ENCODE results near the gene CNTN4.

The CNTN4 gene

DNA sequence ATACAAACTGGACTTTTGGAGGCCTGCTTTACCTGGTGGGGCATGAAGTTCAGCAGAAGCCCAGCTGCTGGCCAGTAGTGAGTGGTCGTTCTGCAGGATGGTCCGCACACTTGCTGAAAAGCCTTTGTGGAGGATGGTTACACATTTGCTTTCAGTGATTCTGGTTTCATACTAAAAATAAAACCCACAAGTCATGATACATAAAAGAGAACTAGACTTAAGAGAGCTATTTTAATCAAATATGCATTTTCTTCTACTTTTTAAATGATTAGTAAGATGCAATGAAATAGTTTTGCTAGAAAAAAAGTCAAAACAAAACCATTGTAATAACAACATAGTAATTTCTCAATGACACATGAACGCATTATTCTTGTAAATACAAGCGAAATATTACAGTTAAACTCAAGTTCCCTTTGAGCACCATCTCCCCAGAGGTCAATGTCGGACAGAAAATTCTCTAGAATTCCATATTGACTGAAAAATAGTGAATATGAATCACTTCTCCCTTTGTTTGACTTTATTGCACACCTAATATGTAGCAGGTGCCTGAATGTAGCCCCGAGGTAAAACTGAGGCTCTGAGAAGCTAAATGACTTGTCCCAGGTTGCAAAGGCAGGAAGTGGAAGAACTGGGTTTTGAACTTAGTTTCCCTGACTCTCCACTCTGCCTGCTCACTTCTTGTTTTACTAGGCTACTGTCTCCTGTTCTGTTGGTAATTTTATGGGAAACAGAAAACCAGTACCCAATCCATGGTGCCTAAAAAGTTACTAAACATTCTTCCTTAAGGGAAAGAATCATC is 1003.2 kb downstream of the CNTN4 start:
- no peak for DNase-seq (ENCODE audit: low spot score)

DNA sequence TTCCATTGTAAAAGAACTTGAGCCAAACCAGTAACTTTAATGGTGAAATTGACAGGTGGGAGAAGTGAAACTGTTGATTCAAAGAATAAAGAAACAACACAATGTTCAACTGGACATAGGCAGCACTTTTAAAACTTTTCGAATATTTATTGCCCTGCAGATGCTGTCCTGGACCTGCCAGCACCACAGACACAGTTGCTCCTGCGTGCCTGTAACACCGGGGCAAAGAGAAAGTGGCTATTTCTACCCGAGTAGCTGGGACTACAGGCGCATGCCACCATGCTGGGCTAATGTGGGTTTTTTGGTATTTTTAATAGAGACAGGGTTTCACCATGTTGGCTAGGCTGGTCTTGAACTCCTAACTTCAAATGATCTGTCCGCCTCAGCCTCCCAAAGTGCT is 1004.1 kb downstream of the CNTN4 start:
- DNase-seq (ENCODE audit: low spot score) = no peak

DNA sequence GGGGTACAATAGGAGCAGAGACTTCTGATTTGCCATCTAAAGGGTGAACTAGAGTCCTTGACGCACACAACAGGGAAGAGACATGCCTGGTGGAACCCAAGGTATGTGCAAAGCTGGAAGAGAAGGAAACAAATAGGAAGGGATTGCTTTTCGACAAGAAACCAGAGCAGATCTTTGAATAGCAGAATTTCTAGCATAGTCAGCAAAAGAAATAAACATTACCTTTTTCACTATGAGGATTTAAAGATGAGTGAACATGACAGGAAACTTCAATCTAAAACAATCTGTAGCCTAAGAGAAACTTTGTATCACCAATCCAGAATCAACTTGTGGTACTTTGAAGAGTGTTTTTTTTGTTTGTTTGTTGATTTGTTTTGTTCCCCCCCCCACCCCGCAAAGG is 1006.6 kb downstream of the CNTN4 start:
- no peak for DNase-seq (ENCODE audit: low spot score)

DNA sequence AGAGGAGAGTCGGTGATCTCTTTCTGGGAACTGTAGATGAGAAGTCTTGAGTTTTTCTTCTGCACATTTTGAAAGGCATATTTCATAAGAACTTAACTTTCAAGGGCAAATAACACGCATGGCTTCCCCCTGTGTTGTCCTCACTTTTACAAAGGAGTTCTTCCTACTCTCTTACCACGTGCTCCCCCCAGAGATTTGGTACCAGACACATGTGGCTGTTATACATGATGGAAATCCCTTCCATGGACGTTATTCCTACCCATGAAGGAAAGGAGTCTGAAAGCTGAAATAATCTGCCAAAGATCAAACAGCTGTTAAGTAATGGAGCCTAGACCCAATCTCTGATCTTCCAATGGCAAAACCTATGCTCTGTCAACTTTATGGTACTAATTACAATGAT is 1007.1 kb downstream of the CNTN4 start:
- no peak for DNase-seq (ENCODE audit: low spot score)

DNA sequence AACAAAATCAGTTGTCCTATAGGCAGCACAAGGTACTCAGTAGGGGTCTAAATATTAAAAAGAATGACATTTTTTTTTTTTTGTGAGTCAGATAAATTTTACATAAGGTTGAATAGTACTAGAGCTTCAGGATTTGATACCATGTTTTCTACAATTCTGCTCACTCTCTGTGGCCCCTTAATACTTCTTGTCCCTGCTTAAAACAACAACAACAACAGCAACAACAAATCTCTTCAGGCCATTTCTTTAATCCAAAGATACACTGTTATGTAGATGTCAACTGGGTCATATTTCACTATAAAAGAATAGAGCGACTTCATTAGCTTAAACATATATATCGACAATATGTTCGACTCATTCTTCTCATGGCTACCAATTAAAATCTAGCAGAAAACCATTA is 1008.5 kb downstream of the CNTN4 start:
- no peak for DNase-seq (ENCODE audit: low spot score)
